GM13976 (cell line): ENCODE results near the gene PIK3CD.

Experiments
- DNase-seq: peaks from one replicate; pipeline ENCODE4 v3.0.0; 2012; ENCODE audit warnings: low spot score
- CTCF ChIP-seq: IDR thresholded peaks from 2 replicates; pipeline ENCODE4 v1.5.1; 2012; ENCODE audit warnings: borderline replicate concordance, mild to moderate bottlenecking; ENCODE audit not compliant: insufficient read depth; ENCODE audit errors: extremely low read depth, missing control alignments, control extremely low read depth
- in situ Hi-C: fragments of 300-500 bp; cut with MboI; formaldehyde crosslinking; loops from one replicate; pipeline ENCODE4 v1.12.0; 2022; ENCODE audit warnings: low sequenced_read_pairs, mixed read lengths, inconsistent platforms; ENCODE audit not compliant: unreplicated experiment

PIK3CD gene

GRCh38 chr1:9770298-9770697 lies 118.8 kb downstream of the PIK3CD start:
- DNase-seq = no peak
- in situ Hi-C loops = no loop called here
- no peak for TF ChIP-seq CTCF

- in situ Hi-C loops = no loop called here
- no peak for TF ChIP-seq CTCF
- DNase-seq = no peak
Measured at GRCh38 chr1:9774712-9775679, 123.5 kb downstream of the PIK3CD start.

- in situ Hi-C loops = no loop called here
- no peak for TF ChIP-seq CTCF
Measured at GRCh38 chr1:9776685-9777084, 125.2 kb downstream of the PIK3CD start.

More at GRCh38 chr1:9776685-9777084, 125.2 kb downstream of the PIK3CD start:
- no peak for DNase-seq
